ENCODE data around the gene PCDHGA6.
A peak's percentile ranks its signal among the peaks of the same experiment; 100 is the strongest.
"Not testable (repeated sequence)": the region's sequence is repeated elsewhere in the genome, so short reads cannot be mapped to it uniquely, and the experiment has no call there.

The PCDHGA6 gene

DNA sequence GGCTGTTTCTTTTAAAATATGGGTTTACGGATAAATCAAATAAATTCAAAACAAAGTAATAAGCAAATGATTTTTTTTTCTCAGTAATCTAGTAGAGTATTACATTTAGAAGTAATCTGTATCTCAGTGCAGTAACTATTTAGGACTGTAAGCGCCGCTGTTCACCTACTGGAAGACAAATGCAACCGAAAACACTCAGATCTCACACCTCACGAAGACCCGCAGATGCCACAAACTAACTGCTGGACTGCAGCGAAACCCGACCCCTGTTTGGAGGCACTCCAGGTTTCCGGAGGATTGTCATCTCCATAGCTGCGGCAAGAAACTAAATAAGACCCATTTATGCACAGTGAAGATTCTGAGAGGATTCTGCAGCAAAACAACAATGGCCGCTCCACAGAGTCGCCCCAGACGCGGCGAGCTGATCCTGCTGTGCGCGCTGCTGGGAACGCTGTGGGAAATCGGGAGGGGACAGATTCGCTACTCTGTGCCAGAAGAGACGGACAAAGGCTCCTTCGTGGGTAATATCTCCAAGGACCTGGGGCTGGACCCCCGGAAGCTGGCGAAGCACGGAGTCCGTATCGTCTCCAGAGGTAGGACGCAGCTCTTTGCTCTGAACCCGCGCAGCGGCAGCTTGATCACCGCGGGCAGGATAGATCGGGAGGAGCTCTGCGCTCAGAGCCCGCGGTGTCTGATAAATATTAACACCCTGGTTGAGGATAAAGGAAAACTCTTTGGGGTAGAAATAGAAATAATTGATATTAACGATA, 18.9 kb downstream of the PCDHGA6 start, which contains the start of gene PCDHGA8:
PCDHGA8 (plus strand) TSS at position 205 of the 770 bp plus-strand sequence; CDS start at position 386, 181 bp downstream.
- no peak for DNase-seq (ENCODE audit: low read depth in 3 of 3, low spot score in 1 of 3)

DNA sequence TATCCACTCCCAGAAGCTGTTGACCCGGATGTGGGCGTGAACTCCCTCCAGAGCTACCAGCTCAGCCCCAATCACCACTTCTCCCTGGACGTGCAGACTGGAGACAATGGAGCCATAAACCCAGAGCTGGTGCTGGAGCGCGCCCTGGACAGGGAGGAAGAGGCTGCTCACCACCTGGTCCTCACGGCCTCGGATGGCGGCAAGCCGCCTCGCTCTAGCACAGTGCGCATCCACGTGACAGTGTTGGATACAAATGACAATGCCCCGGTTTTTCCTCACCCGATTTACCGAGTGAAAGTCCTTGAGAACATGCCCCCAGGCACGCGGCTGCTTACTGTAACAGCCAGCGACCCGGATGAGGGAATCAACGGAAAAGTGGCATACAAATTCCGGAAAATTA, 19.6 kb downstream of the PCDHGA6 start:
- no peak for DNase-seq (ENCODE audit: low read depth in 3 of 3, low spot score in 1 of 3)

DNA sequence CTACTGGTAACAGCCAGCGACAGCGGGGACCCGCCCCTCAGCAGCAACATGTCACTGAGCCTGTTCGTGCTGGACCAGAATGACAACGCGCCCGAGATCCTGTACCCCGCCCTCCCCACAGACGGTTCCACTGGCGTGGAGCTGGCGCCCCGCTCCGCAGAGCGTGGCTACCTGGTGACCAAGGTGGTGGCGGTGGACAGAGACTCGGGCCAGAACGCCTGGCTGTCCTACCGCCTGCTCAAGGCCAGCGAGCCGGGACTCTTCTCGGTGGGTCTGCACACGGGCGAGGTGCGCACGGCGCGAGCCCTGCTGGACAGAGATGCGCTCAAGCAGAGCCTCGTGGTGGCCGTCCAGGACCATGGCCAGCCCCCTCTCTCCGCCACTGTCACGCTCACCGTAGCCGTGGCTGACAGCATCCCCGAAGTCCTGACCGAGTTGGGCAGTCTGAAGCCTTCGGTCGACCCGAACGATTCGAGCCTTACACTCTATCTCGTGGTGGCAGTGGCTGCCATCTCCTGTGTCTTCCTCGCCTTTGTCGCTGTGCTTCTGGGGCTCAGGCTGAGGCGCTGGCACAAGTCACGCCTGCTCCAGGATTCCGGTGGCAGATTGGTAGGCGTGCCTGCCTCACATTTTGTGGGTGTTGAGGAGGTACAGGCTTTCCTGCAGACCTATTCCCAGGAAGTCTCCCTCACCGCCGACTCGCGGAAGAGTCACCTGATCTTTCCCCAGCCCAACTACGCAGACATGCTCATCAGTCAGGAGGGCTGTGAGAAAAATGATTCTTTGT, 20.9 kb downstream of the PCDHGA6 start:
- not testable (repeated sequence) for DNase-seq (ENCODE audit: low read depth in 3 of 3, low spot score in 1 of 3)

DNA sequence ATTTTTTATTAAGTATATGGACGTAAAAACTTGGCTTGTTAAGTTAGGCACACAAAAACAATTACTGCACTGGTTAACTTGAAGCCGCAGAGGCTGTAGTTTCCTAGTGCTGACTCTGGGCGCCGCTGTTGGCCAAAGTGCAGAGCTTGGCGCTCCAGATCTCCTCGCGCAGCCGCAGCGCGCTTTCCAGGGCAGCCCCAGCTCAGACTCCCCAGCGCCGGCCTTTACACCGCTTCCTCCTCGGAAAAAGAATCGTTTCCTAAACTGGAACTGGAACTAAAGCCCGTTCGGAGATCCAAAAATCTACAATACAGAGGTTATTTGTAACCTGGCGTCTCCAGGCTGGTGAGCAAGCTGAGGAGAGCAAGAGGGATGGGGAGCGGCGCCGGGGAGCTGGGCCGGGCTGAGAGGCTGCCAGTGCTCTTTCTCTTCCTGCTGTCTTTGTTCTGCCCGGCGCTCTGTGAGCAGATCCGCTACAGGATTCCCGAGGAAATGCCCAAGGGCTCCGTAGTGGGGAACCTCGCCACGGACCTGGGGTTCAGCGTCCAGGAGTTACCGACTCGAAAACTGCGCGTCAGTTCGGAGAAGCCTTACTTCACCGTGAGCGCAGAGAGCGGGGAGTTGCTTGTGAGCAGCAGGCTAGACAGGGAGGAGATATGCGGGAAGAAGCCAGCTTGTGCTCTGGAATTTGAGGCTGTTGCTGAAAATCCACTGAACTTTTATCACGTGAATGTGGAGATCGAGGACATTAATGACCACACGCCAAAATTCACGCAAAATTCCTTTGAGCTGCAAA, 24.3 kb downstream of the PCDHGA6 start, which contains the start of gene PCDHGB5:
PCDHGB5 (plus strand) TSS at position 192 of the 796 bp plus-strand sequence; CDS start at position 373, 181 bp downstream.
- not testable (repeated sequence) for DNase-seq (ENCODE audit: low read depth in 3 of 3, low spot score in 1 of 3)

DNA sequence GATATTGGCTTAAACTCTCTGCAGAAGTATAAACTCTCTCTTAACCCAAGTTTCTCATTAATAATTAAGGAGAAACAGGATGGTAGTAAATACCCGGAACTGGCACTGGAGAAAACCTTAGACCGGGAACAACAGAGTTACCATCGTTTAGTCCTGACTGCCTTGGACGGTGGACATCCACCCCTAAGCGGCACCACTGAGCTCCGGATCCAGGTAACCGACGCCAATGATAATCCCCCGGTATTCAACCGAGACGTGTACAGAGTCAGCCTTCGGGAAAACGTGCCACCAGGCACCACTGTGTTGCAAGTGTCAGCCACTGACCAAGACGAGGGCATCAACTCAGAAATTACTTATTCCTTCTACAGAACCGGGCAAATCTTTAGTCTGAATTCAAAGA, 24.9 kb downstream of the PCDHGA6 start:
- no peak for DNase-seq (ENCODE audit: low read depth in 3 of 3, low spot score in 1 of 3)

DNA sequence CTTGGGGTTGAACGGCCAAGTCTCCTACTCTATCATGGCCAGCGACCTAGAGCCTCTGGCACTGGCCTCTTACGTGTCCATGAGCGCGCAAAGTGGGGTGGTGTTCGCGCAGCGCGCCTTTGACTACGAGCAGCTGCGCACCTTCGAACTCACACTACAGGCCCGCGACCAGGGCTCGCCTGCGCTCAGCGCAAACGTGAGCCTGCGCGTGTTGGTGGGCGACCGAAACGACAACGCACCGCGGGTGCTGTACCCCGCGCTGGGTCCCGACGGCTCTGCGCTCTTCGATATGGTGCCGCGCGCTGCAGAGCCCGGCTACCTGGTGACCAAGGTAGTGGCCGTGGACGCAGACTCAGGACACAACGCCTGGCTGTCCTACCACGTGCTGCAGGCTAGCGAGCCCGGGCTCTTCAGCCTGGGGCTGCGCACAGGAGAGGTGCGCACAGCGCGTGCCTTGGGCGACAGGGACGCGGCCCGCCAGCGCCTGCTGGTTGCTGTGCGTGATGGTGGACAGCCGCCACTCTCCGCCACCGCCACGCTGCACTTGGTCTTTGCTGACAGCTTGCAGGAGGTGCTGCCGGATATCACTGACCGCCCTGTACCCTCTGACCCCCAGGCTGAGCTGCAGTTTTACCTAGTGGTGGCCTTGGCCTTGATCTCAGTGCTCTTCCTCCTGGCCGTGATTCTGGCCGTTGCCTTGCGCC, 26.0 kb downstream of the PCDHGA6 start:
- DNase-seq (ENCODE audit: low read depth in 3 of 3, low spot score in 1 of 3), result no peak

DNA sequence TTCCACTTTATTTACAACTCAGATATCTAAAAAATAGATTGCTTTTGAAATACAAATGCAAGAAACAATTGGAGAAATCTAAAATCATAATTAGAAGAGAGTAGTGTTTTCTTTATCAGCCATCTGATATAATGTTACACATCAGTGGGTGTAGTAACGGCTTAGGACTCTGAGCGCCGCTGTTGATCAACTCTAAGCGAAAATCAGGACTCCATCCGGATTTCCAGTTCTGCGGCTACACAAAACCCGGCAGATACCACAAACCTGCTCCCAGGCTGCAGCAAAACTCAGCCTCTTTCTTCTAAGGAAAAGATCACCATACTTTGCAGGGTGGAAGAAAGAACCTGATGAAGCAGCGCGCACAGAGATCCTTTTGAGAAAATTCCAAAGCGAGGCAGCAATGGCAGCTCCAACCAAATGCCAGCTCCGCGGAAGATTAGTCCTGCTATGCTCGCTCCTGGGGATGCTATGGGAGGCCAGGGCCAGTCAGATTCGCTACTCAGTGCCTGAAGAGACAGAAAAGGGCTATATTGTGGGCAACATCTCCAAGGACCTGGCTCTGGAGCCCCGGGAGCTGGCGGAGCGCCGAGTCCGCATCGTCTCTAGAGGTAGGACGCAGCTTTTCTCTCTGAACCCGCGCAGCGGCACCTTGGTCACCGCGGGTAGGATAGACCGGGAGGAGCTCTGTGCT, 29.0 kb downstream of the PCDHGA6 start, which contains the start of gene PCDHGA9:
PCDHGA9 (plus strand) TSS at position 226 of the 691 bp plus-strand sequence; CDS start at position 401, 175 bp downstream.
- no peak for DNase-seq (ENCODE audit: low read depth in 3 of 3, low spot score in 1 of 3)

DNA sequence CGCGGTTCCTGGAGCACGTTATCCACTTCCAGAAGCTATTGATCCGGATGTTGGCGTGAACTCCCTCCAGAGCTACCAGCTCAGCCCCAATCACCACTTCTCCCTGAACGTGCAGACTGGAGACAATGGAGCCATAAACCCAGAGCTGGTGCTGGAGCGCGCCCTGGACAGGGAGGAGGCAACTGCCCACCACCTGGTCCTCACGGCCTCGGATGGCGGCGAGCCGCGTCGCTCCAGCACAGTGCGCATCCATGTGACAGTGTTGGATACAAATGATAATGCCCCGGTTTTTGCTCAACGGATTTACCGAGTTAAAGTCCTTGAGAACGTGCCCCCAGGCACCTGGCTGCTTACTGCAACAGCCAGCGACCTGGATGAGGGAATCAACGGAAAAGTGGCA, 29.7 kb downstream of the PCDHGA6 start:
- DNase-seq (ENCODE audit: low read depth in 3 of 3, low spot score in 1 of 3), result no peak

- not testable (repeated sequence) for DNase-seq (ENCODE audit: low read depth in 3 of 3, low spot score in 1 of 3)
These were observed 34.3 kb downstream of the PCDHGA6 start, which contains the start of gene PCDHGB6 for GRCh38 chr5:141407790-141408505. TSS of gene PCDHGB6 (plus strand) at chr5:141408021. CDS start at chr5:141408203, 182 bp downstream.

- DNase-seq (ENCODE audit: low read depth in 3 of 3, low spot score in 1 of 3), result no peak
These were observed 36.1 kb downstream of the PCDHGA6 start for GRCh38 chr5:141409598-141410306.

- DNase-seq (ENCODE audit: low read depth in 3 of 3, low spot score in 1 of 3), result no peak
These were observed 37.9 kb downstream of the PCDHGA6 start for GRCh38 chr5:141411575-141411974.

DNA sequence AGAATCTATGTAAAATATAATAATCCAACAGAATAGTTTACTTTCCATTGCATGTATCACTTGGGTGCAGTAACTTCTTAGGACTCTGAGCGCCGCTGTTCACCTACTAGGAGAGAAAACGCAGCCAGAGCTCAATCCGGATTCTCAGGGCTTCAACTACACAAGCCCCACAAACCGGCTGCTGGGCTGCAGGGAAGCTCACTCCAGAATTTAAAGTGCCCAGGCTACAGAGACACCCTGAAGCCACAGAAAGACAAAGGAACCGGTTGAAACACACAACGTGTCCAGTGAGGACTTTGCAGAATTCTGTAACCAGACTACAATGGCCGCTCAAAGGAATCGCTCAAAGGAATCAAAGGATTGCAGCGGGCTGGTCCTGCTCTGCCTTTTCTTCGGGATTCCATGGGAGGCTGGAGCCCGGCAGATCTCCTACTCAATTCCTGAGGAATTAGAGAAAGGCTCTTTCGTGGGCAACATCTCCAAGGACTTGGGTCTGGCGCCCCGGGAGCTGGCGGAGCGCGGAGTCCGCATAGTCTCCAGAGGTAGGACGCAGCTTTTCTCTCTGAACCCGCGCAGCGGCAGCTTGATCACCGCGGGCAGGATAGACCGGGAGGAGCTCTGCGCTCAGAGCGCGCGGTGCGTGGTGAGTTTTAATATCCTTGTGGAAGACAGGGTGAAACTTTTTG, 39.3 kb downstream of the PCDHGA6 start, which contains the start of gene PCDHGA10:
PCDHGA10 (plus strand) TSS at position 134 of the 686 bp plus-strand sequence; CDS start at position 323, 189 bp downstream.
- DNase-seq (ENCODE audit: low read depth in 3 of 3, low spot score in 1 of 3), result peak in 2 of 3 donors; percentile 13 to 37

DNA sequence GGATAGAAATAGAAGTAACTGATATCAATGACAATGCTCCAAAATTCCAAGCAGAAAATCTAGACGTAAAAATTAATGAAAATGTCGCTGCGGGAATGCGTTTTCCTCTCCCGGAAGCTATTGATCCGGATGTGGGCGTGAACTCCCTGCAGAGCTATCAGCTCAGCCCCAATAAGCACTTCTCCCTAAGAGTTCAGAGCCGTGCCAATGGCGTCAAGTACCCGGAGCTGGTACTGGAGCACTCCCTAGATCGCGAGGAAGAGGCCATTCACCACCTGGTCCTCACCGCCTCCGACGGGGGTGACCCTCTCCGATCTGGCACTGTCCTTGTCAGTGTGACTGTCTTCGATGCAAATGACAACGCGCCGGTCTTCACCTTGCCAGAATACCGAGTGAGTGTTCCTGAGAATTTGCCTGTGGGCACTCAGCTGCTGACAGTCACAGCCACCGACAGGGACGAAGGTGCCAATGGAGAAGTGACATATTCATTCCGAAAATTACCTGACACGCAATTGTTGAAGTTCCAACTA, 39.9 kb downstream of the PCDHGA6 start:
- no peak for DNase-seq (ENCODE audit: low read depth in 3 of 3, low spot score in 1 of 3)

GRCh38 chr5:141414548-141415274, 41.0 kb downstream of the PCDHGA6 start:
- not testable (repeated sequence) for DNase-seq (ENCODE audit: low read depth in 3 of 3, low spot score in 1 of 3)

- not testable (repeated sequence) for DNase-seq (ENCODE audit: low read depth in 3 of 3, low spot score in 1 of 3)
These were observed 41.6 kb downstream of the PCDHGA6 start for GRCh38 chr5:141415275-141415618.

DNA sequence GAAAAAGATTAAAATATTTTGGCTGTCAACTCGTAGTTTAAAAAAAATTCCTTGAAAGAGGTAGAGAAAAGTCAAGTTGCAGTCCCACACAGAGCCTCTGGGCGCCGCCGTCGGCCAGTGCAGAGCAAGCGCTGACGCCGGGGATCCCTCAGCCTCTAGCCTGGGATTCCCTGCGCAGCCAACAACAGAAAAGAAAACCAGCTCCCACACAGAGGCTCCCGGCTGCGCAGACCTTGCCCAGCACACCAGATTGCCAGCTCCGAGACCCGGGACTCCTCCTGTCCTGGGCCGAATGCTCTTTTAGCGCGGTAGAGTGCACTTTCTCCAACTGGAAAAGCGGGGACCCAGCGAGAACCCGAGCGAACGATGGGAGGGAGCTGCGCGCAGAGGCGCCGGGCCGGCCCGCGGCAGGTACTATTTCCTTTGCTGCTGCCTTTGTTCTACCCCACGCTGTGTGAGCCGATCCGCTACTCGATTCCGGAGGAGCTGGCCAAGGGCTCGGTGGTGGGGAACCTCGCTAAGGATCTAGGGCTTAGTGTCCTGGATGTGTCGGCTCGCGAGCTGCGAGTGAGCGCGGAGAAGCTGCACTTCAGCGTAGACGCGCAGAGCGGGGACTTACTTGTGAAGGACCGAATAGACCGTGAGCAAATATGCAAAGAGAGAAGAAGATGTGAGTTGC, 43.9 kb downstream of the PCDHGA6 start, which contains the start of gene PCDHGB7:
PCDHGB7 (plus strand) TSS at position 184 of the 679 bp plus-strand sequence; CDS start at position 367, 183 bp downstream.
- DNase-seq (ENCODE audit: low read depth in 3 of 3, low spot score in 1 of 3), result peak in 1 of 3 donors; percentile 41

All from stimulated activated CD4-positive, alpha-beta T cell treated with anti-CD3 and anti-CD28 coated beads, TNF-alpha, amount 100 ng/mL, for 1 hour (primary cell).